Neural progenitor cell (in vitro differentiated cells): ENCODE data around the gene ZNF664.

ENCODE experiments used
- CTCF ChIP-seq: fragments of 200-600 bp; sonication (generic); IDR thresholded peaks from 2 replicates; pipeline ENCODE4 v1.5.1; 2017; ENCODE audit warnings: antibody characterized with exemption, mild to moderate bottlenecking
- EZH2 ChIP-seq: fragments of 200-600 bp; sonication (generic); IDR thresholded peaks from 2 replicates; pipeline ENCODE4 v1.6.1; 2017; ENCODE audit warnings: antibody characterized with exemption, mild to moderate bottlenecking, moderate library complexity

GRCh38 chr12:123934829-123935228 is 38.2 kb upstream of the ZNF664 start:
- TF ChIP-seq EZH2 (no peak), CTCF (no peak)
